Neuron (in vitro differentiated cells): Measurements from ENCODE around the gene DGKB.

Experiments
- H2AFZ ChIP-seq: one replicate; pipeline ENCODE4 v1.6.1; 2013; ENCODE audit warnings: low read depth, mild to moderate bottlenecking, inconsistent platforms, low read length, moderate library complexity
- H3K27me3 ChIP-seq: one replicate; pipeline ENCODE4 v1.6.1; 2013; ENCODE audit warnings: low read length; ENCODE audit not compliant: insufficient read depth
- H3K36me3 ChIP-seq: one replicate; pipeline ENCODE4 v1.6.1; 2013; ENCODE audit warnings: low read length; ENCODE audit not compliant: insufficient read depth
- H3K4me1 ChIP-seq: one replicate; pipeline ENCODE4 v1.6.1; 2013; ENCODE audit warnings: low read length; ENCODE audit not compliant: insufficient read depth
- H3K4me3 ChIP-seq: 2 replicates; pipeline ENCODE4 v1.5.1; 2013; ENCODE audit warnings: mild to moderate bottlenecking, low read length, moderate library complexity
- H3K9me3 ChIP-seq: one replicate; pipeline ENCODE4 v1.6.1; 2013; ENCODE audit warnings: low read length

DGKB gene

DNA sequence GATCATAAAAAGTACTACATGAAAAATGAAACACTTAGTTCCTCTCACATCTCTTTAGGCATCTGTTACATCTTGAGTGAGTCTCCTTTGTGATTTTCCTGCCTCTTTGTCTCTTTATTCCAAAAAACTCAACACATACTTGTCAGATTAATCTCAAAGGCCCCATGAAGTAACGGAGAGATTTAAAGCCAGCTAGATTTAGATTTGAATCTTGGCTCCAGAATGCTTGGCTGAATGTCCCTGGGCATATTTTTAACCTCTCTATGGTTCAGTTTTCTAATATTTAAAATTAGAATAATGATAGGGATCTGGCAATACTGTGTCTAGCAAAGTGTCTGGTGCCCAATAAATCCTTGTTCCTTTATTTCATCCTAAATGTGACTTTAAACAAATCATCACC lies 140.0 kb downstream of the DGKB start:
- no peaks in the 10 kb centered on the region for H3K4me1 ChIP-seq
- H3K36me3 ChIP-seq: no peaks in the 10 kb centered on the region
- H2AFZ ChIP-seq: no peak overlapping the region
- H3K4me3 ChIP-seq: no peak overlapping the region
- no peaks in the 10 kb centered on the region for H3K9me3 ChIP-seq
- no peaks in the 10 kb centered on the region for H3K27me3 ChIP-seq

GRCh38 chr7:14761510-14762296 lies 140.8 kb downstream of the DGKB start:
- Histone ChIP-seq H3K9me3 (no peaks in the 10 kb centered on the region), H3K4me3 (no peak overlapping the region), H3K36me3 (no peaks in the 10 kb centered on the region), H3K4me1 (no peaks in the 10 kb centered on the region), H2AFZ (peak overlapping the region; percentile 22), H3K27me3 (no peaks in the 10 kb centered on the region)

DNA sequence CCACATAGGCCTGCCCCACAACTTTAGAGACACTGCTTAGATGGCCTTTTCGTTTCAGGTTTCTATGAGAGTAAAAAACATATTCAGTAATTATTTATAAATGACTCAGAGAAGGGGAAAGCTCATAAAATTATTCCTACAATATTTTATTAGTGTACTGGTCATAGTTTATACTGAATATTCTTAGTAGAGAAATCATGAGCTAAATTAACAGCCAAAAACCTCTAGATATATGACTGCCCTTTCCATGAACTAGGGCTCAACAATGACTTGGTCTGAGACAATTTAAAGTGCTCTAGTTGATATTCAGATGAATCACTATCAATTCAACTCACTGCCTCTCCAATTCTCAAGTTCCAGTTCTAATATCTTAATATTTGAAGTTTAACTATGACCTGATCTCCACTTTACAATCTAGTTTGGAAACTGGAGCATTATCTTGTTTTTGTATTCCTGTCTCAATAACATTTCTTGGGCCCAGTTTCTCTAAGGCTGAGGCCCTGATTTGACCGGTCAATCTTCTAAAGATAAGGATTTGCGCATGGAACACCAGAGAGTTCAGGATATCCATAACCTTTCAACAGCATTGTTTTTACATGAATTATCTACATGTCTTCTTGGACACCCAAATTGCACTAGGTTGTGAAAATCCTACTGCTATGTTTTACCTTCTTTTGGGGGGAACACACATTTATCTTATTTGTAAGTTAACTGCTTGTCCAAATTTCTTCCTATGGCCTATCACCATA lies 141.6 kb downstream of the DGKB start:
- Histone ChIP-seq H3K27me3 (no peaks in the 10 kb centered on the region), H3K4me3 (no peak overlapping the region), H3K36me3 (no peaks in the 10 kb centered on the region), H3K4me1 (no peaks in the 10 kb centered on the region), H2AFZ (peak overlapping the region; percentile 22), H3K9me3 (no peaks in the 10 kb centered on the region)

DNA sequence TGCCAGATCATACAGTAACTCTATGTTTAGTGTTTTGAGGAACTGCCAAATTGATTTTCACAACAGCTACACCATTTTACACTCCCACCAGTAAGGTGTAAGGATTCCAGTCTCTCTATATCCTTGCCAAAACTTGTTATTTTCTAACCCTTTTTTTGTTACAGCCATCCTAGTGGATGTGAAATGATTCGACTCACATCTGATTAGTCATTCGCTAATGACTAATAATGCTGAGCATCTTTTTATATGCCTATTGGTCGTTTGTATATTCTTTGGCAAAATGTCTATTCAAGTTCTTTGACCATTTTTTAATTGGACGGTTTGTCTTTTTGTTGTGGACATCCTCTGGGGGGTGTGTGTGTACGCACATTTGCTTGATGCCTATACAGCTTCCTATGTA lies 142.8 kb downstream of the DGKB start:
- H3K36me3 ChIP-seq: no peaks in the 10 kb centered on the region
- H3K9me3 ChIP-seq: no peaks in the 10 kb centered on the region
- no peak overlapping the region for H2AFZ ChIP-seq
- H3K27me3 ChIP-seq: no peaks in the 10 kb centered on the region
- peaks cover under 1% of the 10 kb centered on the region for H3K4me1 ChIP-seq
- H3K4me3 ChIP-seq: no peak overlapping the region

GRCh38 chr7:14754631-14755030 lies 147.9 kb downstream of the DGKB start:
- Histone ChIP-seq H2AFZ (no peak overlapping the region), H3K27me3 (no peaks in the 10 kb centered on the region), H3K4me3 (no peak overlapping the region), H3K4me1 (peaks cover 2% of the 10 kb centered on the region), H3K9me3 (no peaks in the 10 kb centered on the region), H3K36me3 (no peaks in the 10 kb centered on the region)

DNA sequence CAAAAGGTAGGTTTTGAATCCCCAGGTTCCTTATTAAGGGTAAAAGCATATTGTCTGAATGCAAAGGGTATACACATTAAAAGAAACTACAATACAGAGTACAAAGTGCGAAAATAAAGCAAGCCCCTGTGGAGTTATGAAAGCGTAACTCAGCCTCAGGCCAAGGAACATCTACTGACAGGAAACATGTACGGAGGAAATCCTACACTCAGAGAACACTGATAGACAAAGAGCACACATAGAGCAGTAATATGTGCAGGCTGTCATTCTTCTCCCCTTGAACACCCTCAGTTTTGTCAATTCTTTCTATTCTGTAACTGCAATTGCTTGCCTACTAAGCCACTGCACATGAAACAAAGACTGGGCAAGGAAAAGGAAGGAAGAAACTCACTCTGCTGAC lies 150.2 kb downstream of the DGKB start:
- peaks cover 2% of the 10 kb centered on the region for H3K4me1 ChIP-seq
- no peaks in the 10 kb centered on the region for H3K27me3 ChIP-seq
- no peaks in the 10 kb centered on the region for H3K36me3 ChIP-seq

DNA sequence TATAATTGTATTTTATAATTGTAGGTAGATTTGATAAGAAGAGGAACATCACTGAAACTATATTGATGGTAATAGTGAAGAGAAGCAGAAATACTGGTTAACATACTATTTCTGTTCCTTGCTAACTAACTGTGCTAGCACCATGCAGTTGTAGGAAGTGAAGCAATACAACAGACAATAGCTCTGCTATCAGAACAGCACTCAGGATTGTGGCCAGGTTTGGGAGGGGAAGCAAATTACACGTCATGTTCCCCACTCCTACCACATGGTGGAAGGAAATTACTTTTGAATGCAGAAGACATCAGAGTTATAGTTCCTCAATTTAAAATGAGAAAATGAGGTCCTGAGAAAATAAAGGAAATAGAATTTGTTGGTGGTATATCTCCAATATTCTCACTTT lies 151.1 kb downstream of the DGKB start:
- no peaks in the 10 kb centered on the region for H3K36me3 ChIP-seq
- no peaks in the 10 kb centered on the region for H3K9me3 ChIP-seq
- H3K27me3 ChIP-seq: no peaks in the 10 kb centered on the region
- no peak overlapping the region for H3K4me3 ChIP-seq
- peaks cover 2% of the 10 kb centered on the region for H3K4me1 ChIP-seq
- no peak overlapping the region for H2AFZ ChIP-seq

More for the DNA sequence above, 150.2 kb downstream of the DGKB start:
- Histone ChIP-seq H3K4me3 (no peak overlapping the region), H3K9me3 (no peaks in the 10 kb centered on the region), H2AFZ (no peak overlapping the region)

- Histone ChIP-seq H2AFZ (no peak overlapping the region), H3K9me3 (peaks cover 5% of the 10 kb centered on the region)
These were observed 154.1 kb downstream of the DGKB start for GRCh38 chr7:14748461-14748860.

DNA sequence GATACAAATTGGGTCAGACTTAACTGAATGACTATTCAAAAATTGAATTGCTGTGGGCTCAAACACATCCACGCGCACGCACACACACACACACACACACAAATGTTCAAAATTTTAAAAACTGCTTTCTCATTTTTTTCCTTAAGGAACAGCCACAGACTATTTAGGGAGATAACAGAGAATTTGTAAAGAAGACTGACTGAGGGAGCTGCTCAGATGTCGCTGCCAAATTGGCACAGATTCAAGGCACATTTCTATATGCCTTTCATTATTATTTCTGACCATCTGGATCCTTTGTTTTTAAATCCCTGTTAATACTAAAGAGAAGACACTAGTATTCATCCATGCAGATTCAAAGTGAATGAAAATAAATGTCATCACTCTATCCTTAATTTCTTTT lies 154.8 kb downstream of the DGKB start:
- Histone ChIP-seq H3K9me3 (peaks cover 5% of the 10 kb centered on the region), H3K27me3 (no peaks in the 10 kb centered on the region), H3K4me1 (no peaks in the 10 kb centered on the region)

More at GRCh38 chr7:14748461-14748860, 154.1 kb downstream of the DGKB start:
- Histone ChIP-seq H3K4me3 (no peak overlapping the region), H3K4me1 (no peaks in the 10 kb centered on the region), H3K36me3 (no peaks in the 10 kb centered on the region), H3K27me3 (no peaks in the 10 kb centered on the region)

GRCh38 chr7:14745076-14745475 lies 157.5 kb downstream of the DGKB start:
- H3K9me3 ChIP-seq: peaks cover 5% of the 10 kb centered on the region
- H3K27me3 ChIP-seq: no peaks in the 10 kb centered on the region
- no peaks in the 10 kb centered on the region for H3K4me1 ChIP-seq
- no peak overlapping the region for H2AFZ ChIP-seq
- no peaks in the 10 kb centered on the region for H3K36me3 ChIP-seq
- no peak overlapping the region for H3K4me3 ChIP-seq

More for the DNA sequence above, 154.8 kb downstream of the DGKB start:
- H3K36me3 ChIP-seq: no peaks in the 10 kb centered on the region
- no peak overlapping the region for H2AFZ ChIP-seq
- no peak overlapping the region for H3K4me3 ChIP-seq

DNA sequence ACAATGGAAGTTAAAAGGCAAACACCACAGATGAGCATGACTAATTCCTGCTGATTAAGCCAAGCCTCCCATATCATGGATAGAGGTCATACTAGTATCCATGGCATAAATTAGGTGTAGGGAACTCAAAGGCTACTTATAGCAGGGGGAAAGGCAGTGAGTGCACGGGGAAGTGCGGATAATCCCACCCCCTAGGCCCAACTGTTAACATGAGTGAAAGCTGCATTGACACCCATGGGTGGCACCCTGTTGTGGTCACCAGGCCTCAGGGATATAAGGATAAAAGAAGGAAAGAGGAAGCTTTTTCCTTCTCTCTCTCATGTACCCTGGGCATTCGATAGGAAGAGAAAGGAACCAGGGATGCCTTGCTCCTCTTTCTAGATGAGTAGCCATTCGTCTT lies 161.9 kb downstream of the DGKB start:
- H3K9me3 ChIP-seq: peaks cover 5% of the 10 kb centered on the region
- no peaks in the 10 kb centered on the region for H3K4me1 ChIP-seq
- no peaks in the 10 kb centered on the region for H3K27me3 ChIP-seq
- no peak overlapping the region for H2AFZ ChIP-seq
- H3K36me3 ChIP-seq: no peaks in the 10 kb centered on the region
- H3K4me3 ChIP-seq: no peak overlapping the region

DNA sequence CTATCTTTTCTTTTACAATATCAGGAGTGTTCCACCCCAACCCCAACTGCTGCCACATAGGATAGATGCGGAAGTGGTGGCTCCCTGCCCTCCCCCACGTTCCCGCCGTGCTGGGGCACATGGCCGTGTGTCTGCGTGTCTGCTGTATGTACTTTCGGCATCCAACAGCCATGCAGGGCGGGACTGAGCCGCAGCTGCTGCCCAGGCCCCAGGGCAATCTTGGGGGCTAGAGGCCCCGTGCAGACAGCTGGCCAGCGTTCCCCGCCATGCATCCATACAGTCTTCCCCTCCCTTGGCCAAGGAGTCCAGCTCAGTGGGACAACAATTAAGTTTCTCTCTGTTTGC lies 162.7 kb downstream of the DGKB start:
- no peaks in the 10 kb centered on the region for H3K27me3 ChIP-seq
- no peak overlapping the region for H3K4me3 ChIP-seq
- no peaks in the 10 kb centered on the region for H3K9me3 ChIP-seq
- H3K4me1 ChIP-seq: no peaks in the 10 kb centered on the region
- H2AFZ ChIP-seq: no peak overlapping the region
- no peaks in the 10 kb centered on the region for H3K36me3 ChIP-seq

GRCh38 chr7:14739168-14739840 lies 163.2 kb downstream of the DGKB start:
- no peak overlapping the region for H2AFZ ChIP-seq
- H3K27me3 ChIP-seq: no peaks in the 10 kb centered on the region
- no peak overlapping the region for H3K4me3 ChIP-seq
- H3K4me1 ChIP-seq: no peaks in the 10 kb centered on the region
- H3K36me3 ChIP-seq: no peaks in the 10 kb centered on the region
- no peaks in the 10 kb centered on the region for H3K9me3 ChIP-seq
